Osteoblast (primary cell): ENCODE measurements around the gene TMEM109. TPM values are rescaled to one million over a fixed set of nuclear protein-coding genes. Genes with fewer than 3 reads are reported as not detected.

Experiments used
- DNase-seq: peaks from one replicate; pipeline ENCODE4 v3.0.0; 2011; ENCODE audit warnings: low spot score, mixed read lengths; ENCODE audit not compliant: insufficient read length; ENCODE audit errors: missing footprints
- H2AFZ ChIP-seq: 2 replicates; pipeline ENCODE4 v1.6.0; 2011; ENCODE audit warnings: mild to moderate bottlenecking, low read length
- H3K27ac ChIP-seq: 2 replicates; pipeline ENCODE4 v1.5.1; 2011; ENCODE audit warnings: mild to moderate bottlenecking, low read depth, low read length, moderate library complexity
- H3K27me3 ChIP-seq: 2 replicates; pipeline ENCODE4 v1.6.0; 2012; ENCODE audit warnings: mild to moderate bottlenecking, control low read depth, inconsistent platforms, low read length, moderate library complexity; ENCODE audit not compliant: insufficient read depth
- H3K36me3 ChIP-seq: 2 replicates; pipeline ENCODE4 v1.5.1; 2011; ENCODE audit warnings: mild to moderate bottlenecking, low read length, control low read depth, moderate library complexity; ENCODE audit not compliant: insufficient read depth
- H3K4me1 ChIP-seq: 2 replicates; pipeline ENCODE4 v1.5.1; 2011; ENCODE audit warnings: mild to moderate bottlenecking, low read length, control low read depth, moderate library complexity; ENCODE audit not compliant: insufficient read depth
- H3K4me2 ChIP-seq: 2 replicates; pipeline ENCODE4 v1.6.0; 2011; ENCODE audit warnings: mild to moderate bottlenecking, low read length; ENCODE audit not compliant: insufficient read depth
- H3K4me3 ChIP-seq: fragments of 200-600 bp; sonication (generic); 3 replicates; pipeline ENCODE4 v1.5.1; 2012; ENCODE audit warnings: mild to moderate bottlenecking, low read length, inconsistent platforms; ENCODE audit not compliant: insufficient read depth
- H3K79me2 ChIP-seq: 2 replicates; pipeline ENCODE4 v1.6.0; 2012; ENCODE audit warnings: mild to moderate bottlenecking, low read length, control low read depth, inconsistent platforms; ENCODE audit not compliant: insufficient read depth
- H3K9me3 ChIP-seq: 2 replicates; pipeline ENCODE4 v1.5.1; 2011; ENCODE audit warnings: low read depth, low read length, control low read depth
- H4K20me1 ChIP-seq: 2 replicates; pipeline ENCODE4 v1.6.0; 2012; ENCODE audit warnings: mild to moderate bottlenecking, low read length, control low read depth; ENCODE audit not compliant: insufficient read depth
- CTCF ChIP-seq: IDR thresholded peaks from 2 replicates; pipeline ENCODE4 v1.5.1; 2011; ENCODE audit warnings: mild to moderate bottlenecking, low read depth, low read length, moderate library complexity; ENCODE audit errors: extremely low read depth
- total RNA-seq: library from RNA; depleted of rRNA; stranded (reverse); fragments of >200 nt; gene quantifications from 2 replicates; pipeline ENCODE4 v1.2.3, GENCODE V29; 2012

The TMEM109 gene
- total RNA-seq, 1 donor: 36.6 TPM

DNA sequence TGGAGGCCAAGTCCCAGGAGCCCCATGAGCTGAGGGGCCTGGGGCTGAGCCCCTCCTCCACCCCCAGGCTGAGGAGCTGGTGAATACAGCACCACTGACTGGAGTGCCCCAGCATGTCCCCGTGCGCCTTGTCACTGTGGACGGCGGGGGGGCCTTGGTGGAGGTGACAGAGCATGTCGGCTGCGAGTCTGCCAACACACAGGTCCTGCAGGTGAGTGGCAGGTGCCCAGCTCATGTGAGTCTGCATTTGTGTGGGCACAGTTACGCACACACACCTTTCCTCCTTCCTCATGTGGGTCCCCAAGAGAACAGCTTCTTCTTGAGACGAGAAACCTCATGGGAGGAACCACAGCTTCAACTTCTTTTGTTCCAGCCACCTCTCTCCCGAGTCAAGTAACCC lies 18.0 kb downstream of the TMEM109 start:
- H3K27me3 ChIP-seq: no peaks in the 10 kb centered on the region
- no peak overlapping the region for H2AFZ ChIP-seq
- no peak overlapping the region for H3K4me3 ChIP-seq
- no peaks in the 10 kb centered on the region for H3K79me2 ChIP-seq
- no peak for TF ChIP-seq CTCF
- H3K4me2 ChIP-seq: no peak overlapping the region
- H4K20me1 ChIP-seq: no peaks in the 10 kb centered on the region
- peaks cover 5% of the 10 kb centered on the region for H3K36me3 ChIP-seq
- no peaks in the 10 kb centered on the region for H3K4me1 ChIP-seq
- H3K9me3 ChIP-seq: no peaks in the 10 kb centered on the region
- DNase-seq: no peak
- H3K27ac ChIP-seq: no peak overlapping the region

DNA sequence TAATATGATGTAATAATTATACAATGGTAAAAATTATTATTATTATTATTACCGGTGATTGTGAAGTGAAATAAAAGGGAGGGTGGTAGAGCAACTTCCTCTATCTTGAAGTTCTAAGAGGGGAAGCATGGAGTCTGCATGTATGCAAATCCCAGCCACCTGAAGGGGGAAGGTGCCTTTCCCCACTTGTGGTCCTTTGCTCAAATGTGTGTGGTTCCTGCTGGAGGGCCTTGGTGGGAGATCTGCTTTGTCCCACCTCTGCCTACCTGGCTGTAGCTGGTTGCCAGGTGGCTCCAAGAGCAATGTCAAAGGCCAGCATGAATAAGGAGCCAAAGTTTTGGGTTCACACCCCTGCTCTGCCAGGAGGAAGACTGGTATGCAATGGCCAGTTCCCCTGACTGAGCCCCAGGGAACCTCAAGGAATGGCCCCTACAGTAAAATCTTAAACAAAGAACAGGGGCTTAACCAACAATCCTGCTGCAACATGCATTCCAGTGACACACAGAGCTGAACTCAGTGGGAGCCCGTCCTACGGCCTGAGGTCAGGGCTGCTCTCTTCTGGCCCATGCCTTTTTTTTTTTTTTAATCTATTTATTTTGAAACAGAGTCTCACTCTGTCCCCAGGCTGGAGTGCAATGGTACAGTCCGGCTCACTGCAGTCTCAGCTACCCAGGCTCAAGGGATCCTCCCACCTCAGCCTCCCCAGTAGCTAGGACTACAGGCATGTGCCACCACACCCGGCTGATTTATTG lies 18.8 kb downstream of the TMEM109 start:
- TF ChIP-seq CTCF: no peak

DNA sequence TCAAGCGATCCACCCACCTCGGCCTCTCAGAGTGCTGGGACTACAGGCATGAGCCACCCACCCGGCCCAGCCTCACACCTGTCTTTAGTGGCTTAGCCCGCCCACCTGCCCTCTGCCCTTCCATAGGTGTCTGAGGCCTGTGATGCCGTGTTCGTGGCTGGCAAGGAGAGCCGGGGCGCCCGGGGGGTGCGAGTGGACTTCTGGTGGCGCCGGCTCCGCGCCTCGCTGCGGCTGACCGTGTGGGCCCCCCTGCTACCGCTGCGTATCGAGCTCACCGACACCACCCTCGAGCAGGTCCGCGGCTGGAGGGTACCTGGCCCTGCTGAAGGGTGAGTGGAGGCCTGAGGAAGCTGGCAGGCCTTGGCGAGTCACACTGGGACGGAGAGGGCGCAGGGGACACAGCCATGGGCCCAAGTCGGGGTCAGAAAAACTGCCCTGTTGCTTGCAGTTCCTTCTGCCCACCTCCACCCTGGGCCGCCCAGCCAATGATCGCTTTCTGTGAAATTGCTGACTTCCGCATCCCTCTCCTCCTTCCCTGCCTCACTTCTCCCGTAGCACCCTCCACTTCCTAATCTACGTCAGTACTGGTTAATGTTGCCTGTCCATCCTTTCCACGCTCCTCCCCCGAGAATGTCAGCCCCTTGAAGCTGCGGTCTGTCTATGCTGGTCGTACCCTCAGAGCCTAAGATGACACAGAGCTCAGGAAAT lies 19.6 kb downstream of the TMEM109 start:
- TF ChIP-seq CTCF: no peak
- no peak overlapping the region for H3K4me2 ChIP-seq
- H3K9me3 ChIP-seq: no peaks in the 10 kb centered on the region
- peak; percentile 49 for DNase-seq
- H3K4me1 ChIP-seq: no peaks in the 10 kb centered on the region
- H3K36me3 ChIP-seq: peaks cover 5% of the 10 kb centered on the region
- no peak overlapping the region for H3K4me3 ChIP-seq
- H2AFZ ChIP-seq: no peak overlapping the region
- H3K27me3 ChIP-seq: no peaks in the 10 kb centered on the region
- H4K20me1 ChIP-seq: no peaks in the 10 kb centered on the region
- no peaks in the 10 kb centered on the region for H3K79me2 ChIP-seq
- no peak overlapping the region for H3K27ac ChIP-seq

More for the DNA sequence above, 18.8 kb downstream of the TMEM109 start:
- no peak overlapping the region for H3K4me3 ChIP-seq
- no peaks in the 10 kb centered on the region for H3K4me1 ChIP-seq
- no peaks in the 10 kb centered on the region for H4K20me1 ChIP-seq
- no peaks in the 10 kb centered on the region for H3K79me2 ChIP-seq
- H3K4me2 ChIP-seq: no peak overlapping the region
- H3K27ac ChIP-seq: no peak overlapping the region
- H2AFZ ChIP-seq: no peak overlapping the region
- H3K9me3 ChIP-seq: no peaks in the 10 kb centered on the region
- peaks cover 5% of the 10 kb centered on the region for H3K36me3 ChIP-seq
- DNase-seq: peak; percentile 72
- no peaks in the 10 kb centered on the region for H3K27me3 ChIP-seq

GRCh38 chr11:60934124-60934789 lies 20.3 kb downstream of the TMEM109 start:
- Histone ChIP-seq H3K79me2 (no peaks in the 10 kb centered on the region), H3K9me3 (no peaks in the 10 kb centered on the region), H3K36me3 (peaks cover 5% of the 10 kb centered on the region), H4K20me1 (no peaks in the 10 kb centered on the region), H3K4me2 (no peak overlapping the region), H3K4me3 (no peak overlapping the region), H3K27me3 (no peaks in the 10 kb centered on the region), H3K4me1 (no peaks in the 10 kb centered on the region), H2AFZ (no peak overlapping the region), H3K27ac (no peak overlapping the region)
- peak; percentile 72 for DNase-seq
- TF ChIP-seq CTCF: no peak
